ENCODE measurements around the gene CHD6. TPM values are rescaled to one million over a fixed set of nuclear protein-coding genes. Genes with fewer than 3 reads are reported as not detected.

Gene CHD6
- total RNA-seq, 1 donor, result 90.5 TPM

DNA sequence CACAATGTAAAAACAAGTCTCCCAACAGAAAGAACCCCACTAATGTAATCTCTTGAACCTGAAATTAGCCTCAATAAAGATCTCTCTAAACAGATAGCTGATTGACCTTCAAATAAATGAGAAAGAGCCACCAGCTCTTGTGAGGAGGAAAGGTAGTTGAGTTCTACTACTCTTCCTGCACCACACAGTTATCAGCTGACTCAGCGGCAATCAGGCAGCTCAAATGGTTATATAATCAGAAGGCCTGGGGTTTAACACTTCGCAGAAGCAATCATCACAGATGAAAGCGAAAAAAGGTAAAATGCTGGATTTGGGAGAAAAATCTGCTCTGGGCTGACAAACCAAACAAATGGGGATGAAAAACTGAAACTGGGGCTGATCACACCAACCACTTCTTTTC is 91.8 kb downstream of the CHD6 start:
- Histone ChIP-seq H3K27me3 (ENCODE audit: insufficient read depth, low read length) (no peaks in the 10 kb centered on the region), H3K4me3 (ENCODE audit: low read length) (no peak overlapping the region), H3K4me1 (ENCODE audit: insufficient read depth, low read length) (no peaks in the 10 kb centered on the region), H3K9me3 (ENCODE audit: low read depth, low read length) (no peaks in the 10 kb centered on the region)

GRCh38 chr20:41524980-41525613 is 93.1 kb downstream of the CHD6 start:
- no peaks in the 10 kb centered on the region for H3K27me3 ChIP-seq (ENCODE audit: insufficient read depth, low read length)

GRCh38 chr20:41523857-41524256 is 94.3 kb downstream of the CHD6 start:
- no peaks in the 10 kb centered on the region for H3K4me1 ChIP-seq (ENCODE audit: insufficient read depth, low read length)
- no peaks in the 10 kb centered on the region for H3K27me3 ChIP-seq (ENCODE audit: insufficient read depth, low read length)
- H3K4me3 ChIP-seq (ENCODE audit: low read length), result no peak overlapping the region
- no peaks in the 10 kb centered on the region for H3K9me3 ChIP-seq (ENCODE audit: low read depth, low read length)

More at GRCh38 chr20:41524980-41525613, 93.1 kb downstream of the CHD6 start:
- Histone ChIP-seq H3K4me3 (ENCODE audit: low read length) (no peak overlapping the region), H3K4me1 (ENCODE audit: insufficient read depth, low read length) (no peaks in the 10 kb centered on the region), H3K9me3 (ENCODE audit: low read depth, low read length) (no peaks in the 10 kb centered on the region)

- Histone ChIP-seq H3K9me3 (ENCODE audit: low read depth, low read length) (no peaks in the 10 kb centered on the region), H3K4me3 (ENCODE audit: low read length) (no peak overlapping the region), H3K4me1 (ENCODE audit: insufficient read depth, low read length) (no peaks in the 10 kb centered on the region), H3K27me3 (ENCODE audit: insufficient read depth, low read length) (no peaks in the 10 kb centered on the region)
Measured at GRCh38 chr20:41513829-41514228, 104.3 kb downstream of the CHD6 start.

DNA sequence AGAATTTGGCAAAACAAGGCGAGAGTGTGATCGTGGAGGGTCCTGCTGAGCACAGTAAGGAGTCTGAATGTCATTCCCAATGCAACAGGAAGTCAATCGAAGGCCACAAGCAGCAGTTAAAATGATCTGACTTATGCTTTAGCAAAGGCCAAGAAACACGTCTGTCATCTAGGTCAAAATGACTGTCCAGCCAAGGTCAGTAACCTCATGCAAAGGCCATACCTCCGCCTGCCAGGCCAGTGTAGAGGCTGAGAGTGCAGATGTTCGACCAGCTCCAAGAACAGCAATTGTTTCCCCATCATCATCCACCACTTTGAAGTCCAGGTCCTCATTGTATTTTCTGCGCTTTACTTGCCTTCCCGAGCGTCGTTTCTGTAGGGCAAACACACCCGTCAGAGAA is 105.6 kb downstream of the CHD6 start:
- Histone ChIP-seq H3K4me1 (ENCODE audit: insufficient read depth, low read length) (no peaks in the 10 kb centered on the region), H3K9me3 (ENCODE audit: low read depth, low read length) (no peaks in the 10 kb centered on the region), H3K4me3 (ENCODE audit: low read length) (no peak overlapping the region), H3K27me3 (ENCODE audit: insufficient read depth, low read length) (no peaks in the 10 kb centered on the region)

GRCh38 chr20:41510847-41511450 is 107.2 kb downstream of the CHD6 start:
- Histone ChIP-seq H3K27me3 (ENCODE audit: insufficient read depth, low read length) (no peaks in the 10 kb centered on the region), H3K4me3 (ENCODE audit: low read length) (no peak overlapping the region), H3K9me3 (ENCODE audit: low read depth, low read length) (no peaks in the 10 kb centered on the region), H3K4me1 (ENCODE audit: insufficient read depth, low read length) (no peaks in the 10 kb centered on the region)

- H3K9me3 ChIP-seq (ENCODE audit: low read depth, low read length), result no peaks in the 10 kb centered on the region
- H3K4me3 ChIP-seq (ENCODE audit: low read length), result no peak overlapping the region
- H3K4me1 ChIP-seq (ENCODE audit: insufficient read depth, low read length), result no peaks in the 10 kb centered on the region
Measured at GRCh38 chr20:41510224-41510623, 108.0 kb downstream of the CHD6 start.

DNA sequence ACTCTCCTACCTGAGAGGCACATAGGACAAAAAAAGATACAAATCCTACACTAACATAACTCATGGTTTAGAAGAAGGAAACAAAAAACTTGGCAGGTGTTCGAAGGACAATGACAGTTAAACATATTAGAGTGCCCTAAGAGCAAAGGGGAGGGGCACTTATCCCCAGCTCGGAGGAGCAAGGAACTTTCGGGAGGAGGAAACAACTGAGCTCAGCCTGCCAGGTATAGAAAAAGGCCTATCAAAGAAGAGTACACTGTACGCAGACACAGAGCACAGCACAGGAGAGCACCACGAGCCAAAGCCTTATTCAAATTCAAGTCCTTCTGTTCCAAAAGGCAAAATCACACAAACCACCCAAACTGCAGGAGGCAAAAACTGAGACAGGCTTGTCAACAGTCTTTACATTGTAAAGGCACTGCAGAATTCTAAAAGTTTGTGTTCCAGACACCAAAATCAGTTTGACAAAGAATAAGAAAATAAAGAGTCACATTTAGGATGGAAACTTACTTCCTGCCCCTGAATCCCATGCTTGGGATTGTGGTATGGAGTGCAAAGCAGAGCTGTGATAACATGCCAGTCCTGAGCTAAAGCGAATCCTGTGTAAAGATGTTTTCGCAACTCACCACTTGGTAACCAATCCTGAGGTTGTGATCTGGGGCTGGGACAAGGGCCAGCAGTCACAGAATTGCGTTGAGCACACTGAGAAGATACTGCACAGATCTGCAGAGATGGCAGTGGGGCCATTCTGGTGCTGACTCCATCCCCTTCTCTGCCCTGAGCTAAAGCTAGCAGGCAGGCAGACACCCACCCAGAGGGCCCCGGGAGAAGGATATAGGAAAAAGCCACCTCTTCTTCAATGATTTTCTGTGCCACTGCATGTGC is 108.6 kb downstream of the CHD6 start:
- no peaks in the 10 kb centered on the region for H3K27me3 ChIP-seq (ENCODE audit: insufficient read depth, low read length)
- no peaks in the 10 kb centered on the region for H3K4me1 ChIP-seq (ENCODE audit: insufficient read depth, low read length)
- H3K9me3 ChIP-seq (ENCODE audit: low read depth, low read length), result no peaks in the 10 kb centered on the region
- no peak overlapping the region for H3K4me3 ChIP-seq (ENCODE audit: low read length)

More at GRCh38 chr20:41510224-41510623, 108.0 kb downstream of the CHD6 start:
- H3K27me3 ChIP-seq (ENCODE audit: insufficient read depth, low read length), result no peaks in the 10 kb centered on the region

DNA sequence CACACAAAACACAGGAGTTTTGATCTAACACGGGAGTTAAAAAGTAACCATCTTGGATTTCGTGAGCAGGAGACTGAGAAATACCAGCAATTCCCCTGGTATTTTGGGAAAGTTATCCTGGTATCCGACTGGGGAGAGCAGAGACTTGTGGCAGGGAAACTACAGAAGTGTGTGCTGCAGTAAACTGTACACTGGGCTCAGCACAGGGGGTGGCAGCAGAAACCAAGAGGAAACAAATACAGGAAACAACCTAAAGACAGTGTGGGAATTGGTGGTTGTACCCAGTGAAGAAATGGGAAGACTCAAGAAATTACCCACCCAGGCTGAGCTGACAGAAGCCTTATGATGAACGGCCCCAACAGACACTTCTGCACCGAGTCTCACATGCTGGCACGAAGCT is 109.8 kb downstream of the CHD6 start:
- no peaks in the 10 kb centered on the region for H3K9me3 ChIP-seq (ENCODE audit: low read depth, low read length)
- no peaks in the 10 kb centered on the region for H3K4me1 ChIP-seq (ENCODE audit: insufficient read depth, low read length)
- no peak overlapping the region for H3K4me3 ChIP-seq (ENCODE audit: low read length)
- H3K27me3 ChIP-seq (ENCODE audit: insufficient read depth, low read length), result no peaks in the 10 kb centered on the region

DNA sequence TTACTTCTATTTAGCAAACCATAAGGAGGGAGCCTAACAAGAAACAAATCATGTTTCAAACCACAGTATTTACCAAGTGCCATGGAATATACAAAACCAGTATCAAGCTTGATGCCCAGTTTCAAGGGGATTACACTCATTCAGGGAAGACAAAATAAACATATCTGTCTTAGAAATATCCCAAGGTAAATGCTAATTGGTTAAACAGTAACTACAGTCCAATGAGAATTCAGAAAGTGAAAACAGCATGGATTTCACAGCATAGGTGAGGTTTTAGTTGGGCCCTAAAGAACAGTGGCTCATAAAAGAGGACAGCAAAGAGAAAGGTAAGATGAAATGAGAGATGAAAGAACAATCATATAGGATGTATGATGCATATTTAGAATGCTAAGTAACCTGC is 110.3 kb downstream of the CHD6 start:
- Histone ChIP-seq H3K9me3 (ENCODE audit: low read depth, low read length) (no peaks in the 10 kb centered on the region), H3K27me3 (ENCODE audit: insufficient read depth, low read length) (no peaks in the 10 kb centered on the region), H3K4me1 (ENCODE audit: insufficient read depth, low read length) (no peaks in the 10 kb centered on the region), H3K4me3 (ENCODE audit: low read length) (no peak overlapping the region)

GRCh38 chr20:41507436-41507835 is 110.7 kb downstream of the CHD6 start:
- no peak overlapping the region for H3K4me3 ChIP-seq (ENCODE audit: low read length)
- no peaks in the 10 kb centered on the region for H3K27me3 ChIP-seq (ENCODE audit: insufficient read depth, low read length)
- H3K4me1 ChIP-seq (ENCODE audit: insufficient read depth, low read length), result no peaks in the 10 kb centered on the region
- H3K9me3 ChIP-seq (ENCODE audit: low read depth, low read length), result no peaks in the 10 kb centered on the region

GRCh38 chr20:41506192-41506915 is 111.8 kb downstream of the CHD6 start:
- Histone ChIP-seq H3K9me3 (ENCODE audit: low read depth, low read length) (no peaks in the 10 kb centered on the region), H3K4me3 (ENCODE audit: low read length) (no peak overlapping the region), H3K27me3 (ENCODE audit: insufficient read depth, low read length) (no peaks in the 10 kb centered on the region), H3K4me1 (ENCODE audit: insufficient read depth, low read length) (no peaks in the 10 kb centered on the region)

- Histone ChIP-seq H3K4me3 (ENCODE audit: low read length) (no peak overlapping the region), H3K9me3 (ENCODE audit: low read depth, low read length) (no peaks in the 10 kb centered on the region), H3K27me3 (ENCODE audit: insufficient read depth, low read length) (no peaks in the 10 kb centered on the region), H3K4me1 (ENCODE audit: insufficient read depth, low read length) (no peaks in the 10 kb centered on the region)
Measured at GRCh38 chr20:41505184-41505583, 113.0 kb downstream of the CHD6 start.

DNA sequence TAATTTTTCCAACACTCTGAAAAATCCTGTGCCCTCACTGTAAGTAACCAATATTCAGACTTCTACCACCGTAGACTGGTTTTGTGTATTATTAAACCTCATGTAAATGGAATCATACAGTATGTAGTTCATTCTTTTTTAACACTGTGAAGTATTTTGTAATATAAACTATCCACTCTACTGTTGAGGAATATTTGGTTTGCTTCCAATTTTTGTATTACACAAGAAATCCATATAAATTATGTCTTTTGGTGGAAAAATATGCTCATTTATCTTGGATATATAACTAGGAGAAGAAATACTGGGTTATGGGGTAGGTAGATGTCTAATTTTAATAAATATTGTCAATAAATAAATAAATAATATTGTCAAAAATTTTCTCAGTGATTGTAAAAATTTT is 116.8 kb downstream of the CHD6 start:
- H3K27me3 ChIP-seq (ENCODE audit: insufficient read depth, low read length), result no peaks in the 10 kb centered on the region
- H3K4me1 ChIP-seq (ENCODE audit: insufficient read depth, low read length), result no peaks in the 10 kb centered on the region
- no peak overlapping the region for H3K4me3 ChIP-seq (ENCODE audit: low read length)
- no peaks in the 10 kb centered on the region for H3K9me3 ChIP-seq (ENCODE audit: low read depth, low read length)

Data from mononuclear cell (primary cell).